Neural cell (in vitro differentiated cells): ENCODE data around the gene PFKP. TPM values are rescaled to one million over a fixed set of nuclear protein-coding genes. Genes with fewer than 3 reads are reported as not detected.

Experiments
- H2AFZ ChIP-seq: fragments of 200-600, 300-800 bp; sonication (generic), shearing (Covaris generic); 2 replicates; pipeline ENCODE4 v1.6.0; 2014; ENCODE audit warnings: low read depth, mild to moderate bottlenecking, antibody characterized with exemption, low read length, moderate library complexity
- H3F3A ChIP-seq: fragments of 200-600 bp; shearing (Covaris generic); 2 replicates; pipeline ENCODE4 v1.6.1; 2016; ENCODE audit warnings: mild to moderate bottlenecking, moderate library complexity, mixed read lengths, antibody characterized with exemption, low read length; ENCODE audit not compliant: insufficient read depth, poor library complexity, severe bottlenecking
- H3K27ac ChIP-seq: fragments of 200-600, 300-800 bp; sonication (generic), shearing (Covaris generic); 2 replicates; pipeline ENCODE4 v1.5.1; 2014; ENCODE audit warnings: mild to moderate bottlenecking, low read length, moderate library complexity
- H3K27me3 ChIP-seq: fragments of 300-800, 200-600 bp; sonication (generic), shearing (Covaris generic); 2 replicates; pipeline ENCODE4 v1.6.0; 2014; ENCODE audit warnings: mild to moderate bottlenecking, low read depth, low read length, moderate library complexity; ENCODE audit not compliant: insufficient read depth
- H3K36me3 ChIP-seq: fragments of 300-800, 200-600 bp; sonication (generic), shearing (Covaris generic); 2 replicates; pipeline ENCODE4 v1.5.1; 2014; ENCODE audit warnings: mild to moderate bottlenecking, antibody characterized with exemption, low read length, moderate library complexity; ENCODE audit not compliant: insufficient read depth
- H3K4me2 ChIP-seq: fragments of 300-800, 200-600 bp; sonication (generic), shearing (Covaris generic); 2 replicates; pipeline ENCODE4 v1.6.0; 2014; ENCODE audit warnings: mild to moderate bottlenecking, low read length
- H3K4me3 ChIP-seq: fragments of 300-800, 200-600 bp; sonication (generic), shearing (Covaris generic); 2 replicates; pipeline ENCODE4 v1.5.1; 2014; ENCODE audit warnings: mild to moderate bottlenecking, low read length, moderate library complexity
- H3K79me2 ChIP-seq: fragments of 200-600 bp; shearing (Covaris generic); replicated peaks from 2 replicates; pipeline ENCODE4 v1.6.0; 2014; ENCODE audit warnings: mild to moderate bottlenecking, low read length, moderate library complexity; ENCODE audit not compliant: insufficient read depth
- H3K9ac ChIP-seq: fragments of 300-800, 200-600 bp; sonication (generic), shearing (Covaris generic); 2 replicates; pipeline ENCODE4 v1.6.1; 2016; ENCODE audit warnings: mild to moderate bottlenecking, low read length, mixed read lengths
- H3K9me2 ChIP-seq: fragments of 200-600 bp; shearing (Covaris generic); 2 replicates; pipeline ENCODE4 v1.6.1; 2016; ENCODE audit warnings: mild to moderate bottlenecking, low read length, mixed read lengths; ENCODE audit not compliant: insufficient read depth
- H3K9me3 ChIP-seq: fragments of 200-600, 300-800 bp; sonication (generic), shearing (Covaris generic); 2 replicates; pipeline ENCODE4 v1.6.1; 2016; ENCODE audit warnings: mild to moderate bottlenecking, mixed run types, low read length, moderate library complexity, mixed read lengths
- H4K20me1 ChIP-seq: fragments of 200-600 bp; shearing (Covaris generic); 2 replicates; pipeline ENCODE4 v1.6.1; 2016; ENCODE audit warnings: mild to moderate bottlenecking, mixed run types; ENCODE audit not compliant: insufficient read depth
- EP300 ChIP-seq: fragments of 450-650 bp; conservative IDR thresholded peaks from 2 replicates; pipeline ENCODE4 v1.6.1; 2014; ENCODE audit warnings: antibody characterized with exemption, mild to moderate bottlenecking, moderate library complexity; ENCODE audit not compliant: poor library complexity, severe bottlenecking
- EZH2 ChIP-seq: fragments of 200-600, 300-800 bp; shearing (Covaris generic), sonication (generic); IDR thresholded peaks from 2 replicates; pipeline ENCODE4 v1.6.1; 2014; ENCODE audit warnings: antibody characterized with exemption, low read length, borderline replicate concordance, mild to moderate bottlenecking; ENCODE audit not compliant: insufficient read depth, poor library complexity, severe bottlenecking
- MXI1 ChIP-seq: fragments of 450-650 bp; conservative IDR thresholded peaks from 2 replicates; pipeline ENCODE4 v1.6.1; 2014; ENCODE audit warnings: antibody characterized with exemption, mild to moderate bottlenecking; ENCODE audit not compliant: poor library complexity, severe bottlenecking
- POLR2AphosphoS5 ChIP-seq: IDR thresholded peaks from 2 replicates; pipeline ENCODE4 v1.6.1; 2012
- RAD21 ChIP-seq: fragments of 450-650 bp; conservative IDR thresholded peaks from 2 replicates; pipeline ENCODE4 v1.6.1; 2014; ENCODE audit warnings: antibody characterized with exemption, mild to moderate bottlenecking, moderate library complexity
- SMC3 ChIP-seq: fragments of 450-650 bp; conservative IDR thresholded peaks from 2 replicates; pipeline ENCODE4 v1.6.1; 2014; ENCODE audit warnings: antibody characterized with exemption, mild to moderate bottlenecking, moderate library complexity; ENCODE audit not compliant: poor library complexity
- TAF1 ChIP-seq: IDR thresholded peaks from 2 replicates; pipeline ENCODE4 v1.6.1; 2012; ENCODE audit warnings: low read depth
- polyA plus RNA-seq: library from polyadenylated mRNA; depleted of rRNA; stranded (reverse); fragments of >200 nt; gene quantifications from 2 replicates; pipeline ENCODE4 v1.2.3, GENCODE V29; 2014
- TF ChIP-seq, protein P1 (sequence below): fragments of 450-650 bp; IDR thresholded peaks from 2 replicates; pipeline ENCODE4 v1.5.1; 2014; ENCODE audit warnings: antibody characterized with exemption, mild to moderate bottlenecking, moderate library complexity; ENCODE audit not compliant: poor library complexity, severe bottlenecking
- TF ChIP-seq, protein P2 (sequence below): IDR thresholded peaks from 2 replicates; pipeline ENCODE4 v1.6.1; 2012; ENCODE audit warnings: borderline replicate concordance

PFKP gene
- polyA plus RNA-seq, 1 donor from 2014 or later, result 27.9 TPM

DNA sequence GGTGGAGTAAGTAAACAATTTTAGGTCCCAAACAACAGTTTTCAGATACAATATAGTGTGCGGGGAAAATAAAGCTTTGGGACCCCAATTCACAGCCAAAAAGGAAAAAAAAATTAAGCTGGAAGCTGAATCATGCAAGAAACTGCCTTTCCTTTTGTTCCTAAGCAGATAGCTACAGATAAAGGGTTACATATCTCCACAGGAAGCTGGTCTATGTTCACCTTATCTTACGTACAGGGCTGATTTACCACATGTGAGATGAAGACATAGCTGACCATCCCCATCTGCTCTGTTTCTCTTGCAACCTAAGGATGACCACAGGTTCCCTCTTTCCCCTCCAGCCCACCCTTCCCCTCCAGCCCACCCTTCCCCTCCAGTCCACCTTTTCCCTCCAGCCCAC is 14.2 kb upstream of the PFKP start:
- H3K79me2 ChIP-seq, result no peaks in the 10 kb centered on the region
- H3K4me2 ChIP-seq, result no peak overlapping the region
- H4K20me1 ChIP-seq, result no peaks in the 10 kb centered on the region
- H3K36me3 ChIP-seq, result no peaks in the 10 kb centered on the region
- H3F3A ChIP-seq, result no peaks in the 10 kb centered on the region
- H2AFZ ChIP-seq, result no peak overlapping the region
- H3K9ac ChIP-seq, result no peak overlapping the region
- H3K27me3 ChIP-seq, result no peaks in the 10 kb centered on the region
- H3K27ac ChIP-seq, result no peak overlapping the region
- no peak for TF ChIP-seq POLR2AphosphoS5
- TF ChIP-seq, protein P1, sequence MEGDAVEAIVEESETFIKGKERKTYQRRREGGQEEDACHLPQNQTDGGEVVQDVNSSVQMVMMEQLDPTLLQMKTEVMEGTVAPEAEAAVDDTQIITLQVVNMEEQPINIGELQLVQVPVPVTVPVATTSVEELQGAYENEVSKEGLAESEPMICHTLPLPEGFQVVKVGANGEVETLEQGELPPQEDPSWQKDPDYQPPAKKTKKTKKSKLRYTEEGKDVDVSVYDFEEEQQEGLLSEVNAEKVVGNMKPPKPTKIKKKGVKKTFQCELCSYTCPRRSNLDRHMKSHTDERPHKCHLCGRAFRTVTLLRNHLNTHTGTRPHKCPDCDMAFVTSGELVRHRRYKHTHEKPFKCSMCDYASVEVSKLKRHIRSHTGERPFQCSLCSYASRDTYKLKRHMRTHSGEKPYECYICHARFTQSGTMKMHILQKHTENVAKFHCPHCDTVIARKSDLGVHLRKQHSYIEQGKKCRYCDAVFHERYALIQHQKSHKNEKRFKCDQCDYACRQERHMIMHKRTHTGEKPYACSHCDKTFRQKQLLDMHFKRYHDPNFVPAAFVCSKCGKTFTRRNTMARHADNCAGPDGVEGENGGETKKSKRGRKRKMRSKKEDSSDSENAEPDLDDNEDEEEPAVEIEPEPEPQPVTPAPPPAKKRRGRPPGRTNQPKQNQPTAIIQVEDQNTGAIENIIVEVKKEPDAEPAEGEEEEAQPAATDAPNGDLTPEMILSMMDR, result no peak
- no peak for TF ChIP-seq SMC3
- no peak for TF ChIP-seq EZH2
- TF ChIP-seq MXI1, result no peak
- no peak for TF ChIP-seq RAD21
- no peak for TF ChIP-seq EP300
- TF ChIP-seq, protein P2, sequence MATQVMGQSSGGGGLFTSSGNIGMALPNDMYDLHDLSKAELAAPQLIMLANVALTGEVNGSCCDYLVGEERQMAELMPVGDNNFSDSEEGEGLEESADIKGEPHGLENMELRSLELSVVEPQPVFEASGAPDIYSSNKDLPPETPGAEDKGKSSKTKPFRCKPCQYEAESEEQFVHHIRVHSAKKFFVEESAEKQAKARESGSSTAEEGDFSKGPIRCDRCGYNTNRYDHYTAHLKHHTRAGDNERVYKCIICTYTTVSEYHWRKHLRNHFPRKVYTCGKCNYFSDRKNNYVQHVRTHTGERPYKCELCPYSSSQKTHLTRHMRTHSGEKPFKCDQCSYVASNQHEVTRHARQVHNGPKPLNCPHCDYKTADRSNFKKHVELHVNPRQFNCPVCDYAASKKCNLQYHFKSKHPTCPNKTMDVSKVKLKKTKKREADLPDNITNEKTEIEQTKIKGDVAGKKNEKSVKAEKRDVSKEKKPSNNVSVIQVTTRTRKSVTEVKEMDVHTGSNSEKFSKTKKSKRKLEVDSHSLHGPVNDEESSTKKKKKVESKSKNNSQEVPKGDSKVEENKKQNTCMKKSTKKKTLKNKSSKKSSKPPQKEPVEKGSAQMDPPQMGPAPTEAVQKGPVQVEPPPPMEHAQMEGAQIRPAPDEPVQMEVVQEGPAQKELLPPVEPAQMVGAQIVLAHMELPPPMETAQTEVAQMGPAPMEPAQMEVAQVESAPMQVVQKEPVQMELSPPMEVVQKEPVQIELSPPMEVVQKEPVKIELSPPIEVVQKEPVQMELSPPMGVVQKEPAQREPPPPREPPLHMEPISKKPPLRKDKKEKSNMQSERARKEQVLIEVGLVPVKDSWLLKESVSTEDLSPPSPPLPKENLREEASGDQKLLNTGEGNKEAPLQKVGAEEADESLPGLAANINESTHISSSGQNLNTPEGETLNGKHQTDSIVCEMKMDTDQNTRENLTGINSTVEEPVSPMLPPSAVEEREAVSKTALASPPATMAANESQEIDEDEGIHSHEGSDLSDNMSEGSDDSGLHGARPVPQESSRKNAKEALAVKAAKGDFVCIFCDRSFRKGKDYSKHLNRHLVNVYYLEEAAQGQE, result no peak
- no peak for TF ChIP-seq TAF1
- H3K4me3 ChIP-seq, result no peak overlapping the region
- H3K9me3 ChIP-seq, result no peaks in the 10 kb centered on the region
- no peaks in the 10 kb centered on the region for H3K9me2 ChIP-seq

DNA sequence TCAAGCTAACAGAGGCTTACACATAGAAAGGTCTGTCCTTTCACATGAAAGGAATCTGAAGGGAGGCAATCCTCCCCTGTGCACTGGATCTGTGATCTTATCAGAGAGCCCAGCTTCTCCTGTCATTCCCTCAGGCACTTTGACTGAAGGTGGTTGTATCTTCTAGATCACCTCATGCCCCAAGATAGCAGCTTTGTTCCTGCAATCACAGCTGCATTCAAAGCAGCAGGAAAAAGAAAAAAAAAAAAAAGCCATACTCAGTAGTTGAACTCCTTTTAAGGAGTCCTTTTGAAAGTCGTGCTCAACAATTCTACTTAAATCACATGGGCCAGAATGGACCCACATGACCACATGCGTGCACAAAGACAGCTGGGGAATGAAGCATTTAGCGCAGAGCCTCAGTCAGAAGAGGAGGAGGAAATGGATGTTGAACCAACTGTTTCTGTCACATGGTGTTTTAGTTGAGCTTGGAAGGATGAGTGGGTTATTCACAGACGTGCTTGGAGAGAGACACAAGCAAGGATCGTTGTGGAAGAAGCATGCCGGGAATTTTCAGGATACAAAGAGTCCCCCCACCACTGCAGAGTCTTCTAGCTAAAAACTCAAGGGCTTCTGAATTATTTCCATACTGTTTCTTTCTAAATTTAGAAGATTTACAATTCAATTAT is 13.0 kb upstream of the PFKP start:
- Histone ChIP-seq H3K9me2 (no peaks in the 10 kb centered on the region), H2AFZ (no peak overlapping the region), H4K20me1 (no peaks in the 10 kb centered on the region), H3K9me3 (no peaks in the 10 kb centered on the region), H3K4me3 (no peak overlapping the region), H3K9ac (no peak overlapping the region), H3K4me2 (no peak overlapping the region), H3K27me3 (no peaks in the 10 kb centered on the region), H3F3A (no peaks in the 10 kb centered on the region), H3K36me3 (no peaks in the 10 kb centered on the region), H3K27ac (no peak overlapping the region), H3K79me2 (no peaks in the 10 kb centered on the region)
- TF ChIP-seq, protein P2, result no peak
- TF ChIP-seq RAD21 (no peak), EP300 (no peak), POLR2AphosphoS5 (no peak), EZH2 (no peak), MXI1 (no peak), SMC3 (no peak), TAF1 (no peak)
- TF ChIP-seq, protein P1, result no peak
